Measurements from ENCODE around the gene KHDC4. TPM values are rescaled to one million over a fixed set of nuclear protein-coding genes. Genes with fewer than 3 reads are reported as not detected.

Gene KHDC4
- total and polyA plus RNA-seq, 2 of the 13 experiments (the other 11 are each of a cell fraction or from before 2014, with no cell fraction given), result 33.5 to 92.0 TPM

- peak; percentile 99 for TF ChIP-seq NR2C2 (CRISPR knock-in tag; IDR thresholded peaks at IDR 0.05; ENCODE audit: borderline replicate concordance)
- TF ChIP-seq, protein P1, sequence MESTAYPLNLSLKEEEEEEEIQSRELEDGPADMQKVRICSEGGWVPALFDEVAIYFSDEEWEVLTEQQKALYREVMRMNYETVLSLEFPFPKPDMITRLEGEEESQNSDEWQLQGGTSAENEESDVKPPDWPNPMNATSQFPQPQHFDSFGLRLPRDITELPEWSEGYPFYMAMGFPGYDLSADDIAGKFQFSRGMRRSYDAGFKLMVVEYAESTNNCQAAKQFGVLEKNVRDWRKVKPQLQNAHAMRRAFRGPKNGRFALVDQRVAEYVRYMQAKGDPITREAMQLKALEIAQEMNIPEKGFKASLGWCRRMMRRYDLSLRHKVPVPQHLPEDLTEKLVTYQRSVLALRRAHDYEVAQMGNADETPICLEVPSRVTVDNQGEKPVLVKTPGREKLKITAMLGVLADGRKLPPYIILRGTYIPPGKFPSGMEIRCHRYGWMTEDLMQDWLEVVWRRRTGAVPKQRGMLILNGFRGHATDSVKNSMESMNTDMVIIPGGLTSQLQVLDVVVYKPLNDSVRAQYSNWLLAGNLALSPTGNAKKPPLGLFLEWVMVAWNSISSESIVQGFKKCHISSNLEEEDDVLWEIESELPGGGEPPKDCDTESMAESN (CRISPR knock-in tag; conservative IDR thresholded peaks at IDR 0.05), result peak; percentile 77; the same call in 1 of the 2 replicates
- TF ChIP-seq POLR2A (IDR thresholded peaks at IDR 0.05; ENCODE audit: insufficient read depth in 1 of 2, low read depth in 2 of 2, low read length in 2 of 2), result peak; percentile 95 to 97
- TF ChIP-seq SNAPC2 (CRISPR knock-in tag; IDR thresholded peaks at IDR 0.05), result peak; percentile 68; the same call in 1 of the 2 replicates
- TF ChIP-seq SOX5 (CRISPR knock-in tag; IDR thresholded peaks at IDR 0.05; ENCODE audit: borderline replicate concordance), result peak; percentile 30; the same call in 1 of the 2 replicates
- peak; percentile 100 for TF ChIP-seq HOXA9 (CRISPR knock-in tag; IDR thresholded peaks at IDR 0.05; ENCODE audit: borderline replicate concordance)
- peak; percentile 61; the same call in 1 of the 2 replicates for TF ChIP-seq SIN3A (IDR thresholded peaks at IDR 0.05; ENCODE audit: borderline replicate concordance, low read depth, low read length)
- TF ChIP-seq ZNF512B (CRISPR knock-in tag; IDR thresholded peaks at IDR 0.05; ENCODE audit: borderline replicate concordance), result no peak
- peak; percentile 77 for TF ChIP-seq ELF3 (CRISPR knock-in tag; IDR thresholded peaks at IDR 0.05)
- no peak; the same call in 1 of the 2 replicates for TF ChIP-seq ZNF792 (CRISPR knock-in tag; IDR thresholded peaks at IDR 0.05)
- no peak for TF ChIP-seq ZNF138 (CRISPR knock-in tag; IDR thresholded peaks at IDR 0.05; ENCODE audit: low read depth)
- peak; percentile 31; the same call in 1 of the 2 replicates for TF ChIP-seq ZNF335 (CRISPR knock-in tag; IDR thresholded peaks at IDR 0.05)
- TF ChIP-seq KLF9 (CRISPR knock-in tag; IDR thresholded peaks at IDR 0.05; ENCODE audit: low read depth), result no peak
These were observed at the start of gene KHDC4 (continued) for GRCh38 chr1:155934097-155934935.
